Heart left ventricle (tissue), 13 donors: Measurements from ENCODE around the gene LNPK.

ENCODE experiments used
- CTCF ChIP-seq, 12 donors: fragments of 200-600 bp; sonication (generic) in 4 of 12; IDR thresholded peaks; one replicate each; pipeline versions ENCODE4 v1.5.0 to v1.8.0; 2018 to 2022; ENCODE audit warnings: antibody characterized with exemption in 12 of 12, mild to moderate bottlenecking in 5 of 12
- POLR2A ChIP-seq, 2 donors: fragments of 450-650 bp; IDR thresholded peaks; one replicate each; pipeline ENCODE4 v1.6.1; 2017; ENCODE audit warnings: antibody characterized with exemption in 2 of 2, mild to moderate bottlenecking in 2 of 2, moderate library complexity in 2 of 2
- donor health status: ischemic (EF 13 %, LVEDD 7.1; RV severe dilation, severe dysfunction).
- donor health status: DM: no; HTN: yes; CAD: no.
- donor health status: DM: no; HTN: no; CAD: no.
- donor health status: ischemic (EF 25% LVEDD 6.9; RV normal size, moderate dysfunction).
- donor health status: ischemic (EF 25% LVEDD 5.7; RV mildly dilated, moderate dysfunction).
- donor health status: ischemic (EF 35%, LVEDD 5.7; RV mildly dilated, moderate dysfunction).
- donor health status: nonischemic (EF 11% LVEDD 7.7; RV severe dilation, severe dysfunction).
- donor health status: DM: yes; HTN: yes; CAD: no.
- donor health status: PGD.
- donor health status: ischemic (EF 29% LVEDD 5.4; RV normal size, mild dysfunction).
- donor health status: nonischemic (EF 23%, LVEDD 6.1; RV moderate dilation, normal function).

- TF ChIP-seq POLR2A (IDR thresholded peaks at IDR 0.05) (no peak), CTCF (IDR thresholded peaks at IDR 0.05) (no peak)
Measured at GRCh38 chr2:175903384-175903936, 98.6 kb downstream of the LNPK start.
